Mucosa of descending colon (tissue), 3 donors: ENCODE measurements around the gene C1QB. TPM values are rescaled to one million over a fixed set of nuclear protein-coding genes. Genes with fewer than 3 reads are reported as not detected.

Experiments used
- ATAC-seq: fragments of 200-7000 bp; cut with Tn5 transposase; one replicate; pipeline ENCODE4 v1.9.1; 2020; ENCODE audit warnings: mild to moderate bottlenecking, moderate library complexity
- DNase-seq, 3 donors: peaks; one replicate each; pipeline ENCODE4 v3.0.0-alpha.2; 2020
- H3K36me3 ChIP-seq: fragments of 200-600 bp; one replicate; pipeline ENCODE4 v1.8.0; 2021; ENCODE audit warnings: low read depth, mild to moderate bottlenecking
- H3K4me1 ChIP-seq: fragments of 200-600 bp; one replicate; pipeline ENCODE4 v1.8.0; 2021; ENCODE audit warnings: low read depth, mild to moderate bottlenecking
- H3K4me3 ChIP-seq: fragments of 200-600 bp; one replicate; pipeline ENCODE4 v1.8.0; 2021; ENCODE audit warnings: mild to moderate bottlenecking
- H3K9me3 ChIP-seq: fragments of 200-600 bp; one replicate; pipeline ENCODE4 v1.8.0; 2021; ENCODE audit warnings: mild to moderate bottlenecking
- intact Hi-C, 2 donors: fragments of 100-400 bp; cut with DNase I in 1 of 2; cut with micrococcal nuclease in 1 of 2; formaldehyde crosslinking; loops; one replicate each; pipeline versions ENCODE4 v1.11.0 to v1.11.1; 2022; cut with DNase I, micrococcal nuclease
- total RNA-seq, 3 donors: library from RNA; stranded (reverse); fragmentation: NEBNext Ultra II Directional in 2 of 3; extraction: Animal tissue kit (Norgen Biotek cat#: 25700) in 2 of 3; gene quantifications; one replicate each; pipeline versions ENCODE4 v1.2.1 to v1.2.4, GENCODE V29; 2021 to 2023
- TF ChIP-seq, protein P1 (sequence below): fragments of 200-600 bp; IDR thresholded peaks from one replicate; pipeline ENCODE4 v1.8.0; 2022; ENCODE audit warnings: antibody characterized with exemption, mild to moderate bottlenecking
- donor health status: DM: no; HTN: no; CAD: no; lungs with moderate emphysema.
- donor health status: DM: no; HTN: no; CAD: no.
- donor health status: DM: no; HTN: yes; CAD: no.

C1QB gene
- total RNA-seq, 3 donors from 2014 or later, result 36.9 to 217 (median 215) TPM

GRCh38 chr1:22681556-22682276 lies 28.7 kb downstream of the C1QB start:
- Histone ChIP-seq H3K36me3 (no peaks in the 10 kb centered on the region), H3K4me3 (no peak overlapping the region), H3K9me3 (no peaks in the 10 kb centered on the region), H3K4me1 (no peaks in the 10 kb centered on the region)
- TF ChIP-seq, protein P1, sequence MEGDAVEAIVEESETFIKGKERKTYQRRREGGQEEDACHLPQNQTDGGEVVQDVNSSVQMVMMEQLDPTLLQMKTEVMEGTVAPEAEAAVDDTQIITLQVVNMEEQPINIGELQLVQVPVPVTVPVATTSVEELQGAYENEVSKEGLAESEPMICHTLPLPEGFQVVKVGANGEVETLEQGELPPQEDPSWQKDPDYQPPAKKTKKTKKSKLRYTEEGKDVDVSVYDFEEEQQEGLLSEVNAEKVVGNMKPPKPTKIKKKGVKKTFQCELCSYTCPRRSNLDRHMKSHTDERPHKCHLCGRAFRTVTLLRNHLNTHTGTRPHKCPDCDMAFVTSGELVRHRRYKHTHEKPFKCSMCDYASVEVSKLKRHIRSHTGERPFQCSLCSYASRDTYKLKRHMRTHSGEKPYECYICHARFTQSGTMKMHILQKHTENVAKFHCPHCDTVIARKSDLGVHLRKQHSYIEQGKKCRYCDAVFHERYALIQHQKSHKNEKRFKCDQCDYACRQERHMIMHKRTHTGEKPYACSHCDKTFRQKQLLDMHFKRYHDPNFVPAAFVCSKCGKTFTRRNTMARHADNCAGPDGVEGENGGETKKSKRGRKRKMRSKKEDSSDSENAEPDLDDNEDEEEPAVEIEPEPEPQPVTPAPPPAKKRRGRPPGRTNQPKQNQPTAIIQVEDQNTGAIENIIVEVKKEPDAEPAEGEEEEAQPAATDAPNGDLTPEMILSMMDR, result no peak
- ATAC-seq (no peak), DNase-seq (no peak)
- intact Hi-C loops, result no loop called here

DNA sequence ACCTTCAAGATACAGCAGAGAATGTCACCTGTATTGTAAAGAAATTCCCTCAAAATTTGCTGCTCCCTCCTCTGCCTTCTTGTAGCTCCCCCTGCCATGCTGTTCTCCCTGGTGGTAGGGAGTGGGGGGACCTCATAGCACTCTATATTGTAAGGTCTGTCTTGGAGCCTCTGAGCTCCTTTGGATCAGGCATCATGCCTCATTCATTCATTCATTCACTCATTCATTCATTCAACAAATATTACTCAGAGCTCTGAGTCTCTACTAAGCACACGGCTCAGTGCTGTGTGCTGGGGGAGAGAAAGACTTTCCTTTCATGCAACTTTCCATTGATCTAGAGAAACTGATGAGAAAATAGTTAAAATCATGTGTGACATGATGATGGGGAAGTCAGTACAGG lies 30.5 kb downstream of the C1QB start:
- TF ChIP-seq, protein P1, result no peak
- Histone ChIP-seq H3K4me3 (no peak overlapping the region), H3K36me3 (no peaks in the 10 kb centered on the region), H3K4me1 (no peaks in the 10 kb centered on the region), H3K9me3 (no peaks in the 10 kb centered on the region)
- no peak for DNase-seq
- intact Hi-C loops, result no loop called here
- no peak for ATAC-seq

- no peaks in the 10 kb centered on the region for H3K9me3 ChIP-seq
- no peak for DNase-seq
- H3K4me1 ChIP-seq, result no peaks in the 10 kb centered on the region
- H3K4me3 ChIP-seq, result no peak overlapping the region
- H3K36me3 ChIP-seq, result no peaks in the 10 kb centered on the region
- TF ChIP-seq, protein P1, result no peak
- no peak for ATAC-seq
- intact Hi-C loops, result no loop called here
Measured at GRCh38 chr1:22685591-22686059, 32.6 kb downstream of the C1QB start.

GRCh38 chr1:22687191-22687590 lies 34.2 kb downstream of the C1QB start:
- TF ChIP-seq, protein P1, result no peak
- intact Hi-C loops, result no loop called here
- DNase-seq (no peak), ATAC-seq (no peak)
- Histone ChIP-seq H3K4me3 (no peak overlapping the region), H3K9me3 (no peaks in the 10 kb centered on the region), H3K4me1 (no peaks in the 10 kb centered on the region), H3K36me3 (no peaks in the 10 kb centered on the region)

DNA sequence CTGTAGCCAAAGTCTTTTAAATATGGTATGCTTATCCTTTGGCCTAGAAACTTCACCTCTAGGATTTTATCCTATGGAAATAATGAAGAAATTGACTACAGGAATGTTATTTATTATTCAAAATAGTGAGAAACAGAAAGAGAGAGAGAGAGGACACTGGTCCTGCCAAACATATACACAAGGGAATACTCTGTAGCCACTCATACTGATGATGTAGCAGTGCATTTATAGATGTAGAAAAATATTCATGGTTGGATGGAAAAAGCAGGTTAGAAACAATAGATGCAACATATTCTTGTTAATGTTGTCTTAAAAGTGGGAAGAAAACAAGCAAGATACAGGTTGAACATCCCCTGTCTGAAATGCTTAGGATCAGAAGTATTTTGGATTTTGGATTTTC lies 35.4 kb downstream of the C1QB start:
- H3K4me1 ChIP-seq, result no peaks in the 10 kb centered on the region
- no peak for DNase-seq
- intact Hi-C loops, result no loop called here
- H3K4me3 ChIP-seq, result no peak overlapping the region
- TF ChIP-seq, protein P1, result no peak
- ATAC-seq, result no peak
- no peaks in the 10 kb centered on the region for H3K36me3 ChIP-seq
- H3K9me3 ChIP-seq, result no peaks in the 10 kb centered on the region
